ENCODE measurements around the gene PDPR.
"Not testable (repeated sequence)": the region's sequence is repeated elsewhere in the genome, so short reads cannot be mapped to it uniquely, and the experiment has no call there.

DNA sequence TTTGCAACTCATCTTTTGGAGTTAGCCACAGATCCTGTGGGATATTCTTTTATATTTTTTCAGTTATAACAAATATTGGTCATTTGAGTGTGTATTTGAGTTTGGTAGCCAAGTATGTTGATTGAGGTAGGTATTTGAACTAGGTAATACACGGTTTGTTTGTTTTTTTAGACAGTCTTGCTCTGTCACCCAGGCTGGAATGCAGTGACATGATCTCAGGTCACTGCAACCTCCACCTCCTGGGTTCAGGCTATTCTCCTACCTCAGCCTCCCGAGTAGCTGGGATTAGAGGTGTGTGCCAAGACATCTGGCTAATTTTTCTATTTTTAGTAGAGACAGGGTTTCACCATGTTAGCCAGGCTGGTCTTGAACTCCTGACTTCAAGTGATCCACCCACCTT lies 22.5 kb downstream of the PDPR start:
- TF ChIP-seq EP300, POLR2A (IDR thresholded peaks at IDR 0.05): not testable (repeated sequence)
- TF ChIP-seq, protein P1, sequence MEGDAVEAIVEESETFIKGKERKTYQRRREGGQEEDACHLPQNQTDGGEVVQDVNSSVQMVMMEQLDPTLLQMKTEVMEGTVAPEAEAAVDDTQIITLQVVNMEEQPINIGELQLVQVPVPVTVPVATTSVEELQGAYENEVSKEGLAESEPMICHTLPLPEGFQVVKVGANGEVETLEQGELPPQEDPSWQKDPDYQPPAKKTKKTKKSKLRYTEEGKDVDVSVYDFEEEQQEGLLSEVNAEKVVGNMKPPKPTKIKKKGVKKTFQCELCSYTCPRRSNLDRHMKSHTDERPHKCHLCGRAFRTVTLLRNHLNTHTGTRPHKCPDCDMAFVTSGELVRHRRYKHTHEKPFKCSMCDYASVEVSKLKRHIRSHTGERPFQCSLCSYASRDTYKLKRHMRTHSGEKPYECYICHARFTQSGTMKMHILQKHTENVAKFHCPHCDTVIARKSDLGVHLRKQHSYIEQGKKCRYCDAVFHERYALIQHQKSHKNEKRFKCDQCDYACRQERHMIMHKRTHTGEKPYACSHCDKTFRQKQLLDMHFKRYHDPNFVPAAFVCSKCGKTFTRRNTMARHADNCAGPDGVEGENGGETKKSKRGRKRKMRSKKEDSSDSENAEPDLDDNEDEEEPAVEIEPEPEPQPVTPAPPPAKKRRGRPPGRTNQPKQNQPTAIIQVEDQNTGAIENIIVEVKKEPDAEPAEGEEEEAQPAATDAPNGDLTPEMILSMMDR (IDR thresholded peaks at IDR 0.05), result not testable (repeated sequence)

All from tibial nerve (tissue), 4 donors.